Caco-2 (cell line): ENCODE measurements around the gene CPED1. TPM values are rescaled to one million over a fixed set of nuclear protein-coding genes. Genes with fewer than 3 reads are reported as not detected.

Source experiments
- BruUV-seq: library from RNA; stranded (reverse); fragments of 400-500 nt; replicated peaks from 2 replicates; lab custom pipeline; 2021; lab: Mats Ljungman, UMichigan
- CTCF ChIA-PET: fragments of 300-600 bp; sonication (Branson Sonifier 250); formaldehyde crosslinking; loops from one replicate; lab custom pipeline; 2022; ENCODE audit warnings: antibody characterized with exemption; lab: Charles Lee
- POLR2A ChIA-PET: fragments of 300-600 bp; sonication (Branson Sonifier 250); formaldehyde crosslinking; loops from one replicate; lab custom pipeline; 2022; ENCODE audit warnings: antibody characterized with exemption; lab: Charles Lee
- DNase-seq, 2 experiments: peaks; one replicate each; pipeline versions ENCODE4 v3.0.0 to v3.0.0-alpha.2; 2020 to 2022
- H3K27me3 ChIP-seq: replicated peaks from 2 replicates; pipeline ENCODE4 v1.6.0; 2011; ENCODE audit warnings: low read length; ENCODE audit not compliant: control insufficient read depth, insufficient read depth
- H3K36me3 ChIP-seq: 2 replicates; pipeline ENCODE4 v1.5.1; 2011; ENCODE audit warnings: low read length; ENCODE audit not compliant: control insufficient read depth, insufficient read depth
- H3K4me1 ChIP-seq: fragments of 250-450 bp; sonication (Bioruptor Pico); 2 replicates; pipeline ENCODE4 v1.5.1; 2020; ENCODE audit warnings: mild to moderate bottlenecking
- H3K4me3 ChIP-seq: 2 replicates; pipeline ENCODE4 v1.5.1; 2011; ENCODE audit warnings: low read depth, mild to moderate bottlenecking, control low read depth, low read length
- H3K9me3 ChIP-seq: fragments of 250-450 bp; sonication (Bioruptor Pico); 2 replicates; pipeline ENCODE4 v1.5.1; 2020; ENCODE audit warnings: mild to moderate bottlenecking, moderate library complexity
- H3K27ac Mint-ChIP-seq: one replicate; pipeline ENCODE4 v1.8.0; 2022; ENCODE audit warnings: mixed read lengths; ENCODE audit not compliant: unreplicated experiment
- H3K27me3 Mint-ChIP-seq: one replicate; pipeline ENCODE4 v1.8.0; 2022; ENCODE audit warnings: mixed read lengths; ENCODE audit not compliant: insufficient read depth, unreplicated experiment
- H3K36me3 Mint-ChIP-seq: one replicate; pipeline ENCODE4 v1.8.0; 2022; ENCODE audit warnings: mild to moderate bottlenecking, mixed read lengths; ENCODE audit not compliant: insufficient read depth, unreplicated experiment
- H3K4me1 Mint-ChIP-seq: one replicate; pipeline ENCODE4 v1.8.0; 2022; ENCODE audit warnings: low read depth, mixed read lengths; ENCODE audit not compliant: unreplicated experiment
- H3K4me3 Mint-ChIP-seq: one replicate; pipeline ENCODE4 v1.8.0; 2022; ENCODE audit warnings: mild to moderate bottlenecking, moderate library complexity, mixed read lengths; ENCODE audit not compliant: unreplicated experiment
- H3K9me3 Mint-ChIP-seq: one replicate; pipeline ENCODE4 v1.8.0; 2022; ENCODE audit warnings: mixed read lengths; ENCODE audit not compliant: unreplicated experiment
- CTCF ChIP-seq, 2 experiments: fragments of 200-600 bp in 1 of 2; IDR thresholded peaks; 1 replicate in 1 of 2; 2 replicates in 1 of 2; pipeline versions ENCODE4 v1.5.1 to v1.8.0; 2011 to 2022; ENCODE audit warnings: antibody characterized with exemption in 1 of 2, control low read depth in 1 of 2, inconsistent platforms in 1 of 2, low read depth in 1 of 2, low read length in 1 of 2, mild to moderate bottlenecking in 1 of 2, moderate library complexity in 1 of 2; ENCODE audit not compliant: insufficient read depth in 1 of 2, severe bottlenecking in 1 of 2, unreplicated experiment in 1 of 2
- intact Hi-C: fragments of 100-400 bp; cut with micrococcal nuclease; formaldehyde crosslinking; loops from one replicate; pipeline ENCODE4 v1.10.0; 2022; ENCODE audit not compliant: unreplicated experiment
- total RNA-seq: library from RNA; stranded (reverse); gene quantifications from 2 replicates; pipeline ENCODE4 v1.2.3, GENCODE V29; 2022

The CPED1 gene
- total RNA-seq, 1 experiment from 2014 or later, result 0.23 TPM

- no peaks in the 10 kb centered on the region for H3K4me1 Mint-ChIP-seq
These were observed 271.3 kb downstream of the CPED1 start for GRCh38 chr7:121259826-121260225.

GRCh38 chr7:121261207-121261884 lies 272.8 kb downstream of the CPED1 start:
- CTCF ChIA-PET, result no interaction called here
- Mint-ChIP-seq H3K36me3 (no peaks in the 10 kb centered on the region), H3K27ac (no peak overlapping the region), H3K9me3 (no peaks in the 10 kb centered on the region), H3K4me1 (no peaks in the 10 kb centered on the region), H3K4me3 (no peak overlapping the region), H3K27me3 (peaks cover 6% of the 10 kb centered on the region)
- Histone ChIP-seq H3K4me1 (no peaks in the 10 kb centered on the region), H3K4me3 (no peak overlapping the region), H3K27me3 (no peaks in the 10 kb centered on the region), H3K9me3 (no peaks in the 10 kb centered on the region), H3K36me3 (no peaks in the 10 kb centered on the region)
- no peak for DNase-seq
- POLR2A ChIA-PET, result no interaction called here
- intact Hi-C loops, result no loop called here
- BruUV-seq, result no TSS peak
- TF ChIP-seq CTCF (IDR thresholded peaks at IDR 0.05; ENCODE audit: insufficient read depth in 1 of 2, low read depth in 1 of 2, low read length in 1 of 2, severe bottlenecking in 1 of 2, unreplicated experiment in 1 of 2), result no peak

More at GRCh38 chr7:121259826-121260225, 271.3 kb downstream of the CPED1 start:
- Histone ChIP-seq H3K9me3 (no peaks in the 10 kb centered on the region), H3K36me3 (no peaks in the 10 kb centered on the region), H3K4me1 (no peaks in the 10 kb centered on the region), H3K4me3 (no peak overlapping the region), H3K27me3 (no peaks in the 10 kb centered on the region)
- no peak overlapping the region for H3K4me3 Mint-ChIP-seq
- H3K9me3 Mint-ChIP-seq, result no peaks in the 10 kb centered on the region
- intact Hi-C loops, result no loop called here
- DNase-seq, result no peak
- H3K27me3 Mint-ChIP-seq, result peaks cover 5% of the 10 kb centered on the region
- TF ChIP-seq CTCF (IDR thresholded peaks at IDR 0.05; ENCODE audit: insufficient read depth in 1 of 2, low read depth in 1 of 2, low read length in 1 of 2, severe bottlenecking in 1 of 2, unreplicated experiment in 1 of 2), result no peak
- ChIA-PET CTCF (no interaction called here), POLR2A (no interaction called here)
- H3K36me3 Mint-ChIP-seq, result no peaks in the 10 kb centered on the region
- no peak overlapping the region for H3K27ac Mint-ChIP-seq
- no TSS peak for BruUV-seq

GRCh38 chr7:121262221-121262620 lies 273.7 kb downstream of the CPED1 start:
- H3K27ac Mint-ChIP-seq, result no peak overlapping the region
- no peak overlapping the region for H3K4me3 Mint-ChIP-seq
- no peaks in the 10 kb centered on the region for H3K9me3 ChIP-seq
- DNase-seq, result no peak
- intact Hi-C loops, result no loop called here
- CTCF ChIA-PET, result no interaction called here
- H3K27me3 ChIP-seq, result no peaks in the 10 kb centered on the region
- no peaks in the 10 kb centered on the region for H3K4me1 ChIP-seq
- no peak overlapping the region for H3K4me3 ChIP-seq
- no peaks in the 10 kb centered on the region for H3K36me3 Mint-ChIP-seq
- POLR2A ChIA-PET, result no interaction called here
- BruUV-seq, result no TSS peak
- H3K4me1 Mint-ChIP-seq, result no peaks in the 10 kb centered on the region
- no peaks in the 10 kb centered on the region for H3K9me3 Mint-ChIP-seq
- TF ChIP-seq CTCF (IDR thresholded peaks at IDR 0.05; ENCODE audit: insufficient read depth in 1 of 2, low read depth in 1 of 2, low read length in 1 of 2, severe bottlenecking in 1 of 2, unreplicated experiment in 1 of 2), result no peak
- H3K27me3 Mint-ChIP-seq, result peaks cover 6% of the 10 kb centered on the region
- H3K36me3 ChIP-seq, result no peaks in the 10 kb centered on the region
